Hematopoietic multipotent progenitor cell treated with erythropoietin and hydrocortisone succinate and interleukin-3 and kit ligand, for 4 days (in vitro differentiated cells): ENCODE results near the gene TIMP1.

Experiments used
- DNase-seq: peaks from one replicate; pipeline ENCODE4 v3.0.0-alpha.2; 2015

TIMP1 gene

DNA sequence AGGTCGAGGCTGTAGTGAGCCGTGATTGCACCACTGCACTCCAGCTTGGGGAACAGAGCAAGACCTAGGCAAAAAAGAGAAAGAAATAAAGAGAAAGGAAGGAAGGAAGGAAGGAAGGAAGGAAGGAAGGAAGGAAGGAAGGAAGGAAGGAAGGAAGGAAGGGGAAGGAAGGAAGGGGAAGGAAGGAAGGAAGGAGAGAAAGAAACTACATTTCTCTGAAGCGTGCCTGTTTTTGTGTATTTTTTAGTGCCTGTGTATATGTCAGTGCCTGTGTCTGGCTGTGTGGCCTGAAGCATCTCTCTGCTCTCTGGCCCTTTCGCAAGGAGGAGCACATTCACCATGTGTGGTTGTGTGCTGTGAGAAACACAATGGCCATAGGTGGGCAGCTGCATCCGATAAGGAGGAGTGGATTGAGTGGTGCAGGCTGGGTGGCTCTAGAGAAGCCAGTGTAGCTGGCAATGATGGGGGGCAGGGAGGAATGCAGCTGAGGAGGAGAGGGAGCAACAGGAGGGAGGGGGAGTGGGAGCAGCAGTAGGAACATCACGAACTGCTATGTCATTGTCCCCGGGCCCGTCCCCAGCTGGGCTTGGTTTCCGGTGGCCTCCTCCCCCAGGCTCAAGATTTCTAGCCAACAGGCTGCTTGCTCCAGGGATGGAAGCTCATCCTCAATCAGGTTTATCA is 26.0 kb downstream of the TIMP1 start:
- DNase-seq: peak; percentile 62

DNA sequence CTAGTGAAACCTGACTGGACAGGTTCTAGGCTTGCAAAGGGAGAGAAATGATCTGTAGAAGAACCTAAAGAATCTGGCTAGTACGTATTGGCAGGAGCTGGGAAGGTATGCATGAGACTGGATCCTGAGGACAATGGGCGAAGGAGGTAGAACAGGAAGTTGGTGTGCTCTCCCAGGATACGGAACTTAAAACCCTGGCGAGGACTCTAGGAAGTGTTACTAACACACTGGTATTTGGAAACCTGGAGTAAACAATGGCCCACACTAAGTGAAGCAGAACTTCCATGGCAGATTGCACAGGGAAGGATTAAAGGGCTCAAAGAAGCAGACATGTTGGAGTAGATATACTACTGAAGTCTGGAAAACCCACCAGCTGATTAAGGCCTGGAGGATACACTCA is 28.3 kb downstream of the TIMP1 start:
- DNase-seq: no peak

DNA sequence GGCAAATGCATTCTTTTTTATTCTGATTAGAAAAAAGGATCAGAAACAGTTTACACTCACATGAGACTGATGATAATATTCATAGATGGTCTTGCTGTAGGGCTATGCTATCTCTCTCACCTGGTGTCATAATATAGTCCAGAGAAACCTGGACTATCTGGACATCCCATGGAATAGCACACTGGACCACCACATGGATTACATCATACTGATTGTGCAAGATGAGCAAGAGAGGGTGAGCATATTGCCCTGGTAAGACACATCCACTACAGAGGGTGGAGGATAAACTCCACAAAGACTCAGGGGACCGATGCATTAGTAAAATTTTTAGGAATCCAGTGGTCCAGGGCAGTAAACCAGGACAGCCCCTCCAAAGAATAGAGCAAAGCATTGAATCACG is 29.3 kb downstream of the TIMP1 start:
- no peak for DNase-seq

DNA sequence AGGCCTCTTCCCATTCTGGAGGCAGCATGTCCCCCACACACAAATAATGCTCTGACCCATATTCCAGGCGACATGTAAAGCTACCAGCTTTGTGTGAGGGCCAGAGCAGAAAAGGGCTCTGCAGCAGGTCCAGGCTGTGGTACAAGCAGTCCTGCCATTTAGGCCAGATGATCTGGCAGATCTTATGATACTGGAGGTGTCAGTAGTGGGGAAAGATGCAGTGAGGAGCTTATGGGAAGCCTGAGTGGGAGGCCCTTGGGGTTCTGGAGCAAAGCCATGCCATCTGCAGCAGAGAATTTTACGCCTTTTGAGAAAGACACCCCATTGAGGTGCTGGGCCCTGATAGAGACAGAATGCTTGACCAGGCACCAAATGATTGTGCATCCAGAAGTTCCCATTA is 29.7 kb downstream of the TIMP1 start:
- DNase-seq: no peak

DNA sequence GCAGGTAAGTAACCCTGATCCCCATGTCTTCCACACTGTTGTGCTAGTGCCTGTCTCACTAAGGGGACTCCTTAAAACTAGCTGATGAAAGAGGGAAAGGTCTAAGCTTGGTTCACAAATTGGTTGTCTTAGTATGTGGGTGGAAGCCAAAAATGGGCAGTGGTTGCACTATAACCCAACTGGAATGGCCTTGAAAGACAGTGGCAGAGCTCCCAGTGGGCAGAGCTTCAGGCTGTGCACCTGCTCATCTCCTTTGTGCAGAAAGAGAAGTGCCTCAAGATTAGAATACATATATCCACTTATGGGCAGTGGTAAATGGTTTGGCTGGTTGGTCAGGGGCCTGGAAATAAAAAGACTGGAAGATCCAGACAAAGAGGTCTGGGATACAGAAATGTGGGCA is 30.2 kb downstream of the TIMP1 start:
- DNase-seq: no peak

DNA sequence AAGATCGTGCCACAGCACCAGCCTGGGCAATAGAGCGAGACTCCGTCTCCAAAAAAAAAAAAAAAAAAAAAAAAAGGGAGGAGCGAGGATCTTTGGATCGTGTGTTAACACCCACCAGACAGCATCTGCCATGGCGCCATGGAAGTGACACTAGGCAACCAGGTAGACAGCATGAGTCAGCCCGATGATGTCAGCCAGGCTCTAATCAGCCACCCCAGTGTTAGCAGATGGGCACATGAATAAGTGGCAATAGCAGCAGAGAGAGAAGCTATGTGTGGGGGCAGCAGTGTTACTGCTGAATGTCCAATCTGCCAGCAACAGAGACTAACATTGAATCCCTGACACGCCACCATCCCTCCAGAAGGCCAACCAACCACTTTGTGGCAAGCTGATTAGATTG is 30.8 kb downstream of the TIMP1 start:
- DNase-seq: peak; percentile 35

DNA sequence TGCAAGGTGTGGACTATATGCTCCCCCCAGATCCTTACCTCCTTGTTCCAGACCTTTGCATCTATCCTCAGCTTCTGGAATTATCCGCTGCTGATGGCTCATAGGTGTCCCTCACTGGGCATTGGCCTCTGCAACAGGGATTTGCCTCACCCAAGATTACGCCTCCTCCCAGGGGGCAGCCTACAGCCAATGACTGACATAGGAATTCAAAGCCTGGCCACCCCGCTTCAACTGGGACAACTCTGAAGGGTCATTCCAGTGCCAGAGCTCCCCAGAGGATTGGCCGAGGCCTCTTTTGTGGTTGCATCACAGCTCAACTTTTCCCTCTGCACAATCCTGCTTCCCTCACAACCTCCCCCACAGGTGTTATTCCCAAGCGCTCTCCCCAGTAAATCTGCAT is 32.4 kb downstream of the TIMP1 start:
- no peak for DNase-seq

DNA sequence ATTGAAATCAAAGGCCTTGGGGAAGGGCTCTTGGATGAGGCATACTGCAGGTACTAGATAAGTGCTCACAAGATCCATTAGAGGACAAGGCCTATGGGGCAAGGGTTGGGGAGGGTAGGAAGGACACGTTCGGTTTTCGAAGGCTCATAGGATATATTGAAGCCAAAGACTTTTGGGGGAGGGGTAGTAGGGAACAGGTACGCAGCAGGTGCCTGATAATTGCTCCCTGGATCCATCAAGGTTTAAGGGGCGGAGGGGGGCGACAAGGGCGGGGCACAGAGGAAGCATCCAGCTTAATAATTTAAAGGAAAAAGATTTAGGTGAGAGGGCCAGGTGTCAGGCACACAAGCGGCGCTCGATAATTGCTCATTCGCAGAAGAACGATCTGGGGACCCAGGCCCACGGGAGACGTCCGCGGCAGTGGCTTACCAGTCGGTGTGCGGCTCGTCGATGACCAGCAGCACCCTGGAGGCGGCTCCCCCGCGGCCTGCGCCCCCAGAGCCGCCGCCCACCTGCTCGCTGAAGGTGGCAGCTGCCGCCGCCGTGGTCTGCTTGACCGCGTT is 36.8 kb downstream of the TIMP1 start:
- no peak for DNase-seq

DNA sequence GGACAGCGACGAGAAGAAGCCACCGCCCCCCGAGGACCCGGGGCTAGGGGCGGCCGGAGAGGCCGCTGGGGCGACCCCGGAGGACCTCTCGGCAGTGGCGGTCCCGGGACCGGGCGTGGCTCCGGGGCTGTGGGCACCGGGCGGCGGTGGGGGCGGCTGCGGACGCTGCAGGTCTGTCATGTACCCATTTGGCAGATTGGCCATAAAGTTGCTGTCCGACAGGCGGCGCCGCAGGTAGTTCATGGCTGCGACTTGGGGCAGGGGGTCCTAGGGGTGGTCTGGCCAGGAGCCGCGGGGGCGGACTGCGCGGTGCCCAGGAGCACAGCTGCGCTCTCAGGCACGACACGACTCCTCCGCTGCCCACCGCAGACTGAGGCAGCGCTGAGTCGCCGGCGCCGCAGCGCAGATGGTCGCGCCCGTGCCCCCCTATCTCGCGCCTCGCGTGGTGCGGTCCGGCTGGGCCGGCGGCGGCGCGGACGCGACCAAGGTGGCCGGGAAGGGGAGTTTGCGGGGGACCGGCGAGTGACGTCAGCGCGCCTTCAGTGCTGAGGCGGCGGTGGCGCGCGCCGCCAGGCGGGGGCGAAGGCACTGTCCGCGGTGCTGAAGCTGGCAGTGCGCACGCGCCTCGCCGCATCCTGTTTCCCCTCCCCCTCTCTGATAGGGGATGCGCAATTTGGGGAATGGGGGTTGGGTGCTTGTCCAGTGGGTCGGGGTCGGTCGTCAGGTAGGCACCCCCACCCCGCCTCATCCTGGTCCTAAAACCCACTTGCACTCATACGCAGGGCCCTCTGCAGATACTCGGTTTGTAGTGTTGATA is 37.5 kb downstream of the TIMP1 start, which contains the start of gene SYN1:
SYN1 (minus strand) TSS at position 372 of the 817 bp plus-strand sequence; CDS start at position 243, 129 bp downstream.
- DNase-seq: peak; percentile 91

DNA sequence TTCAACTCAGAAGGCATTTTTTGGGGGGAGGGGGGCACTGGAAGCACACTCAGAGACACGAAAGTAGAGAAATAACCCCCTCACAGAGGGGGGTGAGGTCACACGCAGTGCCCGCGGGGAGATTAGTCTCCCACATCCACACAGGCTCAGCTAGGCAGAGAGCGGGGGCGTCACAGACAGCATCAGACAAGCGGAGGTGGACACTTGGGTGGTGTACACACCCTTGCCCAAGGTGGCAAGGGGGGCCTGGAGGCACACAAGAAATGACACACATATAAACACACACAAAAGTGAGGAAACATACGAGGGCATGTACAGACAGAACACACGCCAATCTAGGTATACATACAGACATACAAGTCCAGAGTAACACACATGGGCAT is 38.1 kb downstream of the TIMP1 start:
- DNase-seq: no peak

DNA sequence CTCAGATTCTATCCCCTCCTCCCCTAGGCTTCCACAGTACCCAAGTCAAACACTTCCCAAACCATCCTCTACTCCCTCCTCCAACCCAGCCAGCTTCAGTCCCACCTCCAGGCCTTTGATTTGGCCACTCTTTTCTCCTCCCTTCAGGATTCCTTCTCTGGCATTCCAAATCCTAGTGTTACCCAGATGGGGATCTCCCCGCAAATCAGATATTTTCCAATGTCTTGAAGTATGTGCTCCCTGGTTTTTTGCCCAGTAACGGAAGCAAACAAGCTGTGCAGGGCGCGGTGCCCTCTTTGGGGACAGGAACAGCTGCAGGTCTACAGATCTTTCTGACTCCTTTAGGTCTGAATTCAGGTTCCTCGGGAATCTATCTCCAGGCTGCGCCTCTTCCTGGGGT is 39.6 kb downstream of the TIMP1 start:
- no peak for DNase-seq

DNA sequence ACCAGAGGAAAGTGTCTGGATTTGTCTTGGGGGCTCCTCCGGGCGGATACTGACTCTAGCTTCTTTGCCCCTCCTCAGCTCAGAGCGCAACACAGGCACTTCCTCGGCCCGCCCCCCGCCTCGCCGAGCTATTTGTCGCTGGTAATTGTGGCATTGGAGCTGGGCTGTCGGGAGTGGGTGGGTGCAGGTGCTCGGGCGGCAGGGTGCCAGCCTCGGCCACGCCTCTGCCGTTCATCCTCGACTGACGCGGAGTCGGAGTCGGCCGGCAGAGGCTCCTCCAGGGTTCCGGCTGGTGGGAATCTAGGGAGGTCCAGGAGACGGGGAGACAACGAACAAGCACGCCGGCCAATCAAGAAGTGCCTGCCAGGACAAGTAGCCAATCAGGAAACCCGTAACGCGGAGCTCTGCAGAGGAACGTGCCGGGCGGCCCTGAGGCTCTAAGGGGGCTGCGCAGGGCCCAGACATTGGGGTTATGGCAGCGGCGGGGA is 41.3 kb downstream of the TIMP1 start:
- DNase-seq: peak; percentile 79

DNA sequence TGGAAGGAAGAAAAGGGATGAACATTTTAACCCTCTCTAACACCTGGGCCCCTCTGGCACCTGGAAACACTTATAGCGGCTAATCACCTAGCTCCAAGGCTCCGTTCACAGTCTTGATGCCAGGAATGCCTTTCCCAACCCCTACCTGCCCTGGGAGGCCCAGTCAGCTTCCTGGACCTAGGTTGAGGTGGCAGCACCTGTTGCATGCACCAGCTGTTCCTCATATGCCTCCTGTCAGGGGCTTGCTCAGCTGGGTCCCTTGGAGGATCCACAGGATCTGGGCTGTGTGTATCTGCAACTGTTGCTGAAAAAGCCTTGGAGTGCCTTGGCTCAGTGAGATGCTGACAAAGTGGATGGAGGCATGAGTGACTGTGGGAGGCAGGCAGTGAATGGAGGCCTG is 43.1 kb downstream of the TIMP1 start:
- no peak for DNase-seq

DNA sequence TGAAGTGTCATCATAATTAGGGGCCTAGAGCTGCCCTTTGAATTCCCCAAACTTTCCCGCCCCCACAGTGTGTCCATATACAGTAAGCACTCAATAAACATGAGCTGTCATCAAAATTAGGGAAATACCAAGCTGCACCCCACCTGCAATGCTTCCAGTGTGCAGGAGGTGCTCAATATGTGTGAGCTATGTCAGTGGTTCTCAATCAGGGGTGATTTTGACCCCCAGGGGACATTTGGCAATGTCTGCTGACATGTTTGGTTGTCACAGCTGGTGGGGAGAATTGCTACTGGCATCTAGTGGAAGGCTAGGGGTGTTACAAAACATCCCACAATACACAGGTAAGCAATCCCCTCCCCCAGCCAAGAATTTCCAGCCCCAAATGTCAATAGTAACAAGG is 46.7 kb downstream of the TIMP1 start:
- peak; percentile 43 for DNase-seq

DNA sequence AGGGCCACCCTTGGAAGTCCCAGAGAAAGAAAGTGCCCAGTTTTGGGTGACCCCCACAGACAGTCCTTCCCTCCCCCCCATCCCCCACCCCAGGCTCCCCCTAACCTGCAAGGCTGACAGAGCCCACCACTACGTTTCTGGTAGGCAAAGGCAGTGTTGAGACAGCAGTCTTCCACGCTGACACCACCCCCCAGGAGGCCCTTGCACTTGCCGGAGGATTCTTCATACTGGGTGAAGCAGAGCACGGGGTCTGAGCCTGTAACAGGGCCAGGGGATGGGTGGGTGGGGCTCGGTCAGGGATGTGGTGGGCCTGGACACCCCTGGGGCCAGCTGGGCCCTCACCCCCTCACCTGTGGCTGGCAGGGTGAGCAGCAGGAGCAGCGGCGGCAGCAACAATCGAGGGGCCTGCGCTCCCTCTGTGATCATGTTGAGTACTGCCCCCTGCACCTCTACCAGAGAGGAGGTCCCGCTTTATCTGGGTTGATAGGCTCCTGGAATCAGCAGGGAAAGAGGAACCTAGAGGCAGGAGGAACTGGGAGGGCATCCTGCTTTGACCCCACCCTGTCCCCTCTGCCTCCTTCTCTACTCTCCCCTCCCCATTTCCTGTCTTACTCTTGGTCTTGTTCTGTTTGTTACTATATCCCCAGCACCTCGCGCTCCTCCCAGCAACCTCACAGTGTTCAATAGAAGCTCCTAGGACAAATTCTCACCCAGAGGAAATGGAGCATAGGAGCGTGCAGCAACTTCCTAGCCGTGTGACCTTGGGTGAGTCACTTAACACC is 47.4 kb downstream of the TIMP1 start, which contains the start of gene CFP:
CFP (minus strand) TSS at position 512 of the 782 bp plus-strand sequence; CDS start at position 426, 86 bp downstream.
- peak; percentile 66 for DNase-seq

DNA sequence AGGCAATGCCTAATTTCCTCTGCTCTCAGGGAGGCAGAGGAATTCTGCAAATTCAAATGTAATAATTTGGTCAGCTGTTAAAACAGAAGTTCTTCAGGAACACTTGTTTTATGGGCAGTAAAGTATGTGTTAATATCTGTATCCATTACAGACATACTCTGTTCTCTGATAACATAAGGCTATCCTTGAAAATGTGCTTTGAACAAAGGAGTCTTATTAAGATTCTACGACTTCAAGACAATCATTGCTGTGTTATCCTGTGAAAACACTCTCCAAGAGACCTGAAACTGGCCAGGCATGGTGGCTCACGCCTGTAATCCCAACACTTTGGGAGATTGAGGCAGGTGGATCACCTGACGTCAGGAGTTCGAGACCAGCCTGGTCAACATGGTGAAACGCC is 49.4 kb downstream of the TIMP1 start:
- no peak for DNase-seq

DNA sequence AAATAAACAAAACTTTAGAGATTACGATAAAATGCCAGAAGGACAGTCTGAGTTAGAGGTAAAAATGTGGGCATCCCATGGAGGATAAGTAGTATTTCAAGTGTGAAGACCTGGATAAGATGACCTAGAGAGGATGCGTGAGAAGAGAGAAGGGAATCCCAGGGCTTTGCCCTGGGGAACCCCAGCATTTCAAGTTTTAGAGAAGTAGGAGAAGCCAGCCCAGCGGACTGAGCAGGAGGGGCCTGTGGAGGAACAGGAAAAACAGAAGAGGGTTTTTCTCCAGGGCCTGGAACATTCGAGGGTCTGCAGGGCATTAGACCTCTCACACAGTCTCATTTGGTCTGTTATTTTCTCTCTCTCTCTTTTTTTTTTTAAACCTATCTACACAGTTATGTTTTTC is 50.4 kb downstream of the TIMP1 start:
- no peak for DNase-seq

DNA sequence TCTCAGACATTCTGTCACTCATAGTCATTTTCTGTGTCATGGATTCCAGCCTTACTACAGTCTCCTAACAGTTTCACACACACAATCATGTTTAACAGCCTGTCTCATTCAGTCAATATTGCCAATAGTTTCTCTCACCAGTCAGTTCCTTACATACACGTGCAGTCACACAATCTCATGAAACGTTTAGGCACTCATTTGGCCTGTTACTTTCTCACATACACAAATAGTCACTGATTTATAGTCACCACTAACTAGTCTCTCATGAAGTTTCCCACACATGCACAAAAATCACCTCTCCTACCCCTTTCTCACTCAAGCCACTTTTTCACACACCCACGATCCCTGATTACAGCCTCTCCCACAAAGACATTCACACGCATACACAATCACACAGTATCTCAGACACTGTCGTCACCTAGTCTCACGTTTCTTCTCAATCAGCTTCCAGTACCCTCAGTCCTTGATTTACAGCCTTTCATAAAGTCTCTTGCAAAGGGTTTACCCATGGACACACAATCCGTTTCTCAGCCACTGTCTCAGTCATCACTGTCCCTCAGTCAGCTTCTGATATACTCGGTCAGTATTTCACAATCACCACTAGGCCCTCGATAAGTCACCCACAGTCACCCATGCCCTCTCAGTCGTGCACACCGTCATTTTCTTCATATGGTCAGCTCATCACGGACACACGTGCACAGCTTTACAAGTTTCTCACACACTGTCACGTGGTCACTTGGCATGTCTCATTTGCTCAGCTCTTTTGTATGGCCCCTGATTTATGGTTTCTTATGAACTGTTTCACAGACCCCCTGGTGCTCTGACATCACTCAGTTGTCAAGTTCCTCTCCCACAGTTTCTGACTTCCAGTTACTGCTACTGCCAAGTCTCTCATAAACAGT is 51.7 kb downstream of the TIMP1 start:
- DNase-seq: no peak

DNA sequence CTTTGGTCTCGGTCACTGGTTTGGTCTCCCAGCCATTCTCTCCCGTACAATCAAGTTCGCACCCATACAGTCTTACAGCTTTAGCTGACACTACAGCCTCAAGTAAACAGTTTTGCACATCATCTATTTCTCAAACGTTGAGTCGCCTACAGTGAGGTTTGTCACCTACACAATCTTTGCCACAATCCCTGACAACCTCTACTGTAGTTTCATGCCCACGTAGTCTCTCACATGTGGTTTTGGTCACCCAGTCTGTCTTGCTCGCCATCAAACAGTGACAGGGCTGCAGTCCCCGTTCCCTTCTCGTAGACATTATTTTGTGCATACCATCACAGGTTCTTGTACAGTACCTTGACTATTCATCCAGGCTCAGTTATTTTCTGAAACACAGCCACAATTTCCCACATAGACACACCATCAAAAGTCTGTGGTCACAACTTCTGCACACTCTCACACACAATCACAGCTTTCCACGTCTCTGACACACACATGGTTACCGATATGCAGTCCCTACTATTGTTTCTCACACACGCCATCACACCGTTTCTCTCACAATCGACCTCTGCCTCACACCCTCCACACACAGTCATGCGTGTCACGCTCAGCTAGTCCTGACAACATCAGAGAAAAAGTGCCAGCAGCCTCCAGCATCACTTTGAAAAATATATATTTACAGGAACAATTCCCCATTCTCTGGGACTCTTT is 52.8 kb downstream of the TIMP1 start:
- no peak for DNase-seq
